Stimulated activated CD4-positive, alpha-beta T cell treated with anti-CD3 and anti-CD28 coated beads, Interleukin-4, amount 100 ng/mL, for 48 hours (primary cell): ENCODE results near the gene IL1RAPL1.
"Not testable (repeated sequence)": the region's sequence is repeated elsewhere in the genome, so short reads cannot be mapped to it uniquely, and the experiment has no call there.

ENCODE experiments used
- DNase-seq, 2 donors: peaks; one replicate each; pipeline ENCODE4 v3.0.0-alpha.2; 2020; ENCODE audit warnings: low read depth in 2 of 2

IL1RAPL1 gene

DNA sequence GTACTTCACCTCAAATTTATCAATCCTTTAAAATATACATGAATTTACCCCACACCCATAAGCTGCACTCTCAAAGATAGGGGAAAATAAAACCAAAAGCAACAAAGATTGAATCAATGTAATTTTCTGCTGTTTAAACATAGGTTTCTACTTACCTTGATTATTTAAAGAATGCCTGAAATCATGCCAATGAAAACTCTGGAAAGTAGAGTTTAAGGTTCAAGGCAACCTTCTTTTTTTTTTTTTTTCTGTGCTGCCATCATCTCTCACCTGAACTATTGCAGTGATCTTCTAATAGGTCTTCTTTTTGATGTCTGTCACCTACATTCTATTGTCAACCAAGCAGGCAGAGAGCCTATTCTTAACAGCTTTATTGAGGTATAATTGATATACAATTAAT is 682.1 kb downstream of the IL1RAPL1 start:
- DNase-seq = no peak

DNA sequence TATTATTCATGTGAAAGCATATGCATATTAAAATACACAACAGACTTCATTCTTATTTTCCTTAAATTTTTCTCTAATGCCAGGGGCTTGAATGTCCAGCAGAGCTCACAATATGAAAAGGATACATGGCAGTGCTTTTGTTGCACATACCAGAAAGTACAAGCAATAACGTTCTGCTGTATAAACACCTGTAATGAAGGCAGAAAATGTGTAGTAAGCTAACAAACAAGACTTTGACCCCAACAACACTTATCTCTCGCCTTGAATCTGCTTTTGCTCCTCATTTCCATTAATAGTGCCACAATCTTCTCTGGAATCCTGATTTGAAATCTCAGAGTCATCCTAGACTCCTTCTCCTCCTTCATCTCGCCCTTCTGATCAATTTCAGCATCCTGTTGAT is 687.3 kb downstream of the IL1RAPL1 start:
- no peak for DNase-seq

- no peak for DNase-seq
Observed at GRCh38 chrX:29275928-29276327, 688.7 kb downstream of the IL1RAPL1 start.

- no peak for DNase-seq
Observed at GRCh38 chrX:29281078-29281742, 694.0 kb downstream of the IL1RAPL1 start.

DNA sequence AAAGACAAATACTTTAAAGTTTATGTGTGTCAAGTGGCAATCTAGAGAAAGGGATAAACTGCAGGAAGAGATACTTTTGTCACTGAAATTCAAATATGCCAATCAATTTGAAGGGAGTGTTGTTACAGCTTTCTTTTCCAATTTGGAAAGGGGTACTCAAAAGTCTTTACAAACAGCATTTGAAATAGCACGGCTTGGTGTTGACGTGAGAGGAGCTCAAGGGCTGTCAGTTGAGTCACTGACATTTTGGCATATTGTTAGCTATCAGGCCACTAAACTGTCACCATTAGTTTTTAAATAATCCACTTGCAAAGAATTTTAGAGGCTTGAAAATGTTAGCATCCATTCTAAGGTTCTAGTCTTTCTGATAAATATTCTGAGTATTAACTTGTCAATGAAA is 698.4 kb downstream of the IL1RAPL1 start:
- no peak for DNase-seq

GRCh38 chrX:29295987-29296680 is 708.9 kb downstream of the IL1RAPL1 start:
- DNase-seq = no peak

GRCh38 chrX:29297171-29297800 is 710.0 kb downstream of the IL1RAPL1 start:
- DNase-seq = no peak

DNA sequence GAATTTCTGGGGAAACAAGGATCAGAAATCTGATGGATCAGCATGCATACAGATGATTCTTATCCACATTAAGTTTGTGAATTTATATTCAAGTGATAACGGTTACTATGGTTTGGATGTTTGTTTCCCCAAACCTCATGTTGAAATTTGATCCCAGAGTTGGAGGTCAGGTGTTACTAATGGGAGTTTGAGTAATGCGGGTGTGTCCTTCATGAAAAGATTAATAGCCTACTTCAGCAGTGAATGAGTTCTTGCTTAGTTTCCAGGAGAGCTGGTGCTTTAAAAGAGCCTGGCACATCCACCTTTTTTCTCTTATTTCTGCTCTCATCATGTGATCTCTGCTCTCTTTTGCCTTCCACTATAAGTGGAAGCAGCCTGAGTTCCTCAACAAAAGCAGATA is 712.4 kb downstream of the IL1RAPL1 start:
- DNase-seq = no peak

GRCh38 chrX:29308726-29309125 is 721.5 kb downstream of the IL1RAPL1 start:
- DNase-seq = no peak

- DNase-seq = no peak
Observed at GRCh38 chrX:29315931-29316330, 728.7 kb downstream of the IL1RAPL1 start.

DNA sequence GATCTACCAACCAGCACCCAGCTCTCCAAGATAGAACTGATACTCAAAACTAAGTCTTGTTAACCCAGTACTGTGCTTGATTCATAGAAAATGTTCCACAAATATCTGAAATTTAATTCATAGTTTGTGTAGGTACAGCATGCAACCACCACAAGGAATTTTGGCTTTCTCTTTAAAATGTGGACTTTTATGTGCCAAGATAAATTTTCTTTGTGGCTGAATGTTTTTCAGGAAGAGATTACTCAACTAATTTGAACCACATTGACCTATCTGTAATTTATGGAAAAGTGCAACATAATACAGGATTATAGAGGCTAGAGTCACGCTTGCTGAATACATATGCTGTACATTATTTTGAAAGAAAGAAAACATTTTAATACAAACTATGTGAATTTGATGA is 730.8 kb downstream of the IL1RAPL1 start:
- no peak for DNase-seq

- DNase-seq = not testable (repeated sequence)
Observed at GRCh38 chrX:29332429-29332828, 745.2 kb downstream of the IL1RAPL1 start.

- DNase-seq = not testable (repeated sequence)
Observed at GRCh38 chrX:29333091-29333490, 745.8 kb downstream of the IL1RAPL1 start.

DNA sequence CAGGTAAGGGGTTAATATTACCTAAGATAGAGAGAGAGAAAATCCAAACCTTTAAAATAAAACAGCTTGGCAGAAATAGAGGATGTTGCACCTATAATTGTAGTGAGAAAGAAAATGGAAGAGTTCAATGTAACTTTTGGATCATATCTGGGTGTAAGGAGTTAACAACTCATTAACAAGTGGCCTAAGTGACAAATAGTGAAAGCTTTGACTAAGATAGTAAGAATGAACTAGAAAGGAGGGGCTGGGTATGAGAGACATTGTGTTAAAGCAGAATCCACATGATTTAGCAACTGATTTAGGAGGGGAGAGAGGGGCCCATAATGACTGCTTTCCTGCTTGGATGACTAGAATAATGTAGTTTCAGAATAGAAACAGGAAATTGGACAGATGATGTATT is 761.0 kb downstream of the IL1RAPL1 start:
- no peak for DNase-seq

DNA sequence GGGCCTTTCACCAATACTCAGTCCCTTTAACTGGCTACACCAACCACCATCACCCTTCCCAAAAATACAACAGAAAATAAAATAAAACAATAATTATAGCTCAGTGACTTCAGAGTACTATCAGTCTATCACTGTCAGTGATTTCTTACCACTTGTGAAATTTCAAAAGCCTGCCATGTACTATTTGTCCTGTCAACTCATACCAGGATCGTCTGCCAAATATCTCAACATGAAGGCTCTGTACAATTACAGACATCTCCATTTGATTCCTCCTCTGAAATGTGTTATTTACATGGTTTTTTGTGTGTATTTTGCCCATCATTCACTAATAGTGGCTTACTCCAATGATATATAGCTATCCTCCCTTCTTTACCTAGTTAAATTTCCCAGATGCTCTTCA is 772.0 kb downstream of the IL1RAPL1 start:
- no peak for DNase-seq

DNA sequence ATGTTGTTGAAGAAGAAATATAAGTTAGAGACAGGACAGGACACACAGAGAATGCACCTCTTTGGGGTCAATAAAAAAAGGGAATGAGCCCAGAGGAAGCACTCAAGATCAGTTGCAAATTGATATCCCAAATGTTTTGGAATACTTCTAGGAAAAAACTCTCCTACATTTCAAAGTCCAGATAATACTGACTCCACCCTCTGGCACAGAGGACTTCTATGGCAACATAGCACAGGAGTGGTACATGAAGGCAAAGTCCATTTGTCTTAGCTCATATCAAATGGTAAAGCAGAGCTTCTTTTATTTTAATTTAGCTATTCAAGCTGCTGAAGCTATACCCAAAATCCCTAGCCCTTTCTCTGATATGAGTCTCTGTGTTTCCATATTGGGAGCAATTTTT is 787.5 kb downstream of the IL1RAPL1 start:
- not testable (repeated sequence) for DNase-seq

DNA sequence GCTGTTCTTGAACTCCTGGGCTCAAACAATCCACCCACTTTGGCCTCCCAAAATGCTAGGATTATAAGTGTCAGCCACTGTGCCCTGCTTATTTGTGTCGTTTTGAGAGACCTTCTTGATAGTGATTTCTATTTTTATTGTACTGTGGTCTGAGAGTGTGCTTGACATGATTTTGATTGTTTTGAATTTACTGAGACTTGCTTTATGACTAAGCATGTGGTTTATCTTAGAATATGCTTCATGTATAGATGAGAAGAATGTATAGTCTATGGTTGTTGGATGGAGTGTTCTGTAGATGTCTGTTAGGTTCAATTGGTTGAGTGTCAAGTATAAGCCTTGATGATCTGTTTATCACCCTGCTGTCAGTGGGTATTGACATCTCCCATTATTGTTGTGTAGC is 789.3 kb downstream of the IL1RAPL1 start:
- DNase-seq = no peak

DNA sequence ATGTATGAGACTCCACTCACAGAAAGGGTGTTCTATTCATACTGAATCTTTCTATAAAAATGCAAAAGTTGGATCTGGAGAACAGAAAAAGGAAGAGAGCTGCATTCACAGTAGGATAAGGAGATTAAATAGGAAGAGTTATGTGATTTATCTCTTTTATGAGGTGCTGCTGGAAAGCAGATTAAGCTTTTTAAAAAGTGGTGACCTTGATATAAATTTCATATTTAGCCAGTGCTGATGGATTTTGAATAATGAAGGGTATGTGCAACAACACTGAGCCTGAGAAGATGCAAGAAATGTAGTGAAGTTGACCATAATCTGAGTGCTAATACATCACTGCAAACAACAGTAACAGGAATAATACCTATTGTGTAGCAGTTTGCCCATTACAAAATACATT is 795.6 kb downstream of the IL1RAPL1 start:
- no peak for DNase-seq

- DNase-seq = no peak
Observed at GRCh38 chrX:29388509-29388908, 801.3 kb downstream of the IL1RAPL1 start.

GRCh38 chrX:29397506-29397905 is 810.3 kb downstream of the IL1RAPL1 start:
- no peak for DNase-seq

- no peak for DNase-seq
Observed at GRCh38 chrX:29407357-29407756, 820.1 kb downstream of the IL1RAPL1 start.

DNA sequence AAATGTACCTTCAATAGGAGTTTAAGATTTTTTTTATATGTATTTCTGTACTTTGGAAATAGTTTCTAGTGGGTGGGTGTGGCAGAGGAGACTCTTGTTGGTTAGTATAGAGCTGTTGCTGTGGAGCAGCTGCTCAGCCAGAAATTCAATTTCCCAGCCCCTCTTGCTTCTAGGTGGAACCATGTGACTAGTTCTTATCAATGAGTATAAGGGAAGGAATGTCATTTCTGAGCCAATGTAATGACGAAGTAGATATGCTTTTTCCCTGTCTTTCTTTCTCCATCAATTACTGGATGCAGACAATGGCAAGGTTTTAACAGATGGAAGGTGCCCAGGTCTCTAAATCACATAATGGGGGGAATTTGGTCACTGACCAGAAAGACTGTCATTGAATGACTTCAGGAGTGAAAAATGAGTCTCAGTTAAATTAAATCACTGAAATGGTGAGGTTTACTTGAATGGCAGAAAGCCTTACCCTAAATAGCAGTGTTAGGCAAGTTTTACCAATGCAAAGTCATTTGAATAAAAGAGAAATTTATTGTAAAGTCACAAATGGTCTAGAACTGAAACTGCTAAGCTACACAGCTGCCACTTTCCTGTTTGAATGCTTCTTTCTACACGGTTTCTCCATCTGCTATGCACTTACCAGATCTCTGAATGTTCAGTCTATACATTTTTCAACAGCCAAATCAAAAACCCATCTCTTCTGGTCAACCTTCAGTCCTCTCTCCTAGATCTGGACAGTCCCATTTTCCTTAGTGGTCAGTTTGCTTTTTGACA is 832.7 kb downstream of the IL1RAPL1 start:
- no peak for DNase-seq
